A549 (cell line): ENCODE results near the gene PIGP.

Source experiments
- BHLHE40 ChIP-seq: IDR thresholded peaks from 2 replicates; pipeline ENCODE4 v1.6.1; 2012; ENCODE audit warnings: low read depth, low read length, inconsistent platforms
- CEBPB ChIP-seq, 2 experiments: fragments of >200 bp in 1 of 2; sonication (Bioruptor Twin) in 1 of 2; formaldehyde crosslinking in 1 of 2; IDR thresholded peaks; 2 replicates each; pipeline ENCODE4 v1.6.1; 2012 to 2016
- NFE2L2 ChIP-seq: fragments of 150-350 bp; conservative IDR thresholded peaks from 2 replicates; pipeline ENCODE4 v1.6.1; 2014; ENCODE audit warnings: low read length
- POLR2A ChIP-seq: IDR thresholded peaks from 2 replicates; pipeline ENCODE4 v1.6.1; 2012; ENCODE audit warnings: mild to moderate bottlenecking, low read length
- TF ChIP-seq, protein P1 (sequence below): fragments of >200 bp; sonication (Bioruptor Twin); formaldehyde crosslinking; IDR thresholded peaks from 3 replicates; pipeline ENCODE4 v1.5.1; 2016
- TF ChIP-seq, protein P2 (sequence below): fragments of 250-450 bp; sonication (Bioruptor Pico); IDR thresholded peaks from 2 replicates; pipeline ENCODE4 v1.5.0; 2021; ENCODE audit warnings: mild to moderate bottlenecking, moderate library complexity, borderline replicate concordance
- TF ChIP-seq, protein P3 (sequence below): fragments of 200-600 bp; sonication (generic); IDR thresholded peaks from 2 replicates; pipeline ENCODE4 v1.6.1; 2016; ENCODE audit warnings: antibody characterized with exemption, mild to moderate bottlenecking, moderate library complexity

DNA sequence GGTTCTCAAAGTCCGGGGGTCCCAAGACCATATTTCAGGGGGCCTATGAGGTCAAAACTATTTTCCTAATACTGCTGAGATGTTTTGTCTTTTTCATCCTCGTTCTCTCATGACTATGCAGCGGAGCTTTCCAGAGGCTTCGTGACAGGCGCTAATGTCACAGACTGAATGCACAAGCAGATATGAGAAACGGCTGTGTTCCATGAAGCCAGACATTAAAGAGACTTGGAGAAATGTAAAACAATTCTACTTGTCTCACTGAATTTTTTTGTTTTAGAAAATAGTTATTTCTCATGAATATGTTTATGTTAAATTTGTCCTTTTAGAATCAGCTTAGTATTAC is 10.3 kb downstream of the PIGP start:
- TF ChIP-seq, protein P1, sequence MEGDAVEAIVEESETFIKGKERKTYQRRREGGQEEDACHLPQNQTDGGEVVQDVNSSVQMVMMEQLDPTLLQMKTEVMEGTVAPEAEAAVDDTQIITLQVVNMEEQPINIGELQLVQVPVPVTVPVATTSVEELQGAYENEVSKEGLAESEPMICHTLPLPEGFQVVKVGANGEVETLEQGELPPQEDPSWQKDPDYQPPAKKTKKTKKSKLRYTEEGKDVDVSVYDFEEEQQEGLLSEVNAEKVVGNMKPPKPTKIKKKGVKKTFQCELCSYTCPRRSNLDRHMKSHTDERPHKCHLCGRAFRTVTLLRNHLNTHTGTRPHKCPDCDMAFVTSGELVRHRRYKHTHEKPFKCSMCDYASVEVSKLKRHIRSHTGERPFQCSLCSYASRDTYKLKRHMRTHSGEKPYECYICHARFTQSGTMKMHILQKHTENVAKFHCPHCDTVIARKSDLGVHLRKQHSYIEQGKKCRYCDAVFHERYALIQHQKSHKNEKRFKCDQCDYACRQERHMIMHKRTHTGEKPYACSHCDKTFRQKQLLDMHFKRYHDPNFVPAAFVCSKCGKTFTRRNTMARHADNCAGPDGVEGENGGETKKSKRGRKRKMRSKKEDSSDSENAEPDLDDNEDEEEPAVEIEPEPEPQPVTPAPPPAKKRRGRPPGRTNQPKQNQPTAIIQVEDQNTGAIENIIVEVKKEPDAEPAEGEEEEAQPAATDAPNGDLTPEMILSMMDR, result no peak
- TF ChIP-seq NFE2L2, result no peak
- TF ChIP-seq CEBPB (IDR thresholded peaks at IDR 0.05), result no peak
- TF ChIP-seq, protein P2, sequence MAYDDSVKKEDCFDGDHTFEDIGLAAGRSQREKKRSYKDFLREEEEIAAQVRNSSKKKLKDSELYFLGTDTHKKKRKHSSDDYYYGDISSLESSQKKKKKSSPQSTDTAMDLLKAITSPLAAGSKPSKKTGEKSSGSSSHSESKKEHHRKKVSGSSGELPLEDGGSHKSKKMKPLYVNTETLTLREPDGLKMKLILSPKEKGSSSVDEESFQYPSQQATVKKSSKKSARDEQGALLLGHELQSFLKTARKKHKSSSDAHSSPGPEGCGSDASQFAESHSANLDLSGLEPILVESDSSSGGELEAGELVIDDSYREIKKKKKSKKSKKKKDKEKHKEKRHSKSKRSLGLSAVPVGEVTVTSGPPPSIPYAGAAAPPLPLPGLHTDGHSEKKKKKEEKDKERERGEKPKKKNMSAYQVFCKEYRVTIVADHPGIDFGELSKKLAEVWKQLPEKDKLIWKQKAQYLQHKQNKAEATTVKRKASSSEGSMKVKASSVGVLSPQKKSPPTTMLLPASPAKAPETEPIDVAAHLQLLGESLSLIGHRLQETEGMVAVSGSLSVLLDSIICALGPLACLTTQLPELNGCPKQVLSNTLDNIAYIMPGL (CRISPR knock-in tag), result no peak
- no peak for TF ChIP-seq BHLHE40
- TF ChIP-seq, protein P3, sequence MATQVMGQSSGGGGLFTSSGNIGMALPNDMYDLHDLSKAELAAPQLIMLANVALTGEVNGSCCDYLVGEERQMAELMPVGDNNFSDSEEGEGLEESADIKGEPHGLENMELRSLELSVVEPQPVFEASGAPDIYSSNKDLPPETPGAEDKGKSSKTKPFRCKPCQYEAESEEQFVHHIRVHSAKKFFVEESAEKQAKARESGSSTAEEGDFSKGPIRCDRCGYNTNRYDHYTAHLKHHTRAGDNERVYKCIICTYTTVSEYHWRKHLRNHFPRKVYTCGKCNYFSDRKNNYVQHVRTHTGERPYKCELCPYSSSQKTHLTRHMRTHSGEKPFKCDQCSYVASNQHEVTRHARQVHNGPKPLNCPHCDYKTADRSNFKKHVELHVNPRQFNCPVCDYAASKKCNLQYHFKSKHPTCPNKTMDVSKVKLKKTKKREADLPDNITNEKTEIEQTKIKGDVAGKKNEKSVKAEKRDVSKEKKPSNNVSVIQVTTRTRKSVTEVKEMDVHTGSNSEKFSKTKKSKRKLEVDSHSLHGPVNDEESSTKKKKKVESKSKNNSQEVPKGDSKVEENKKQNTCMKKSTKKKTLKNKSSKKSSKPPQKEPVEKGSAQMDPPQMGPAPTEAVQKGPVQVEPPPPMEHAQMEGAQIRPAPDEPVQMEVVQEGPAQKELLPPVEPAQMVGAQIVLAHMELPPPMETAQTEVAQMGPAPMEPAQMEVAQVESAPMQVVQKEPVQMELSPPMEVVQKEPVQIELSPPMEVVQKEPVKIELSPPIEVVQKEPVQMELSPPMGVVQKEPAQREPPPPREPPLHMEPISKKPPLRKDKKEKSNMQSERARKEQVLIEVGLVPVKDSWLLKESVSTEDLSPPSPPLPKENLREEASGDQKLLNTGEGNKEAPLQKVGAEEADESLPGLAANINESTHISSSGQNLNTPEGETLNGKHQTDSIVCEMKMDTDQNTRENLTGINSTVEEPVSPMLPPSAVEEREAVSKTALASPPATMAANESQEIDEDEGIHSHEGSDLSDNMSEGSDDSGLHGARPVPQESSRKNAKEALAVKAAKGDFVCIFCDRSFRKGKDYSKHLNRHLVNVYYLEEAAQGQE, result no peak
- no peak for TF ChIP-seq POLR2A
